Stimulated activated CD4-positive, alpha-beta T cell treated with anti-CD3 and anti-CD28 coated beads, Interleukin-1b, Interleukin-23, amount 100 ng/mL, for 24 hours (primary cell): ENCODE results near the gene SFT2D3.

Experiments used
- DNase-seq, 4 experiments: peaks; one replicate each; pipeline ENCODE4 v3.0.0-alpha.2; 2020; ENCODE audit warnings: low read depth in 4 of 4, low spot score in 1 of 4

The SFT2D3 gene

GRCh38 chr2:127664065-127664894 is 37.0 kb upstream of the SFT2D3 start:
- DNase-seq: no peak

- no peak for DNase-seq
Measured at GRCh38 chr2:127664895-127665225, 36.4 kb upstream of the SFT2D3 start.

DNA sequence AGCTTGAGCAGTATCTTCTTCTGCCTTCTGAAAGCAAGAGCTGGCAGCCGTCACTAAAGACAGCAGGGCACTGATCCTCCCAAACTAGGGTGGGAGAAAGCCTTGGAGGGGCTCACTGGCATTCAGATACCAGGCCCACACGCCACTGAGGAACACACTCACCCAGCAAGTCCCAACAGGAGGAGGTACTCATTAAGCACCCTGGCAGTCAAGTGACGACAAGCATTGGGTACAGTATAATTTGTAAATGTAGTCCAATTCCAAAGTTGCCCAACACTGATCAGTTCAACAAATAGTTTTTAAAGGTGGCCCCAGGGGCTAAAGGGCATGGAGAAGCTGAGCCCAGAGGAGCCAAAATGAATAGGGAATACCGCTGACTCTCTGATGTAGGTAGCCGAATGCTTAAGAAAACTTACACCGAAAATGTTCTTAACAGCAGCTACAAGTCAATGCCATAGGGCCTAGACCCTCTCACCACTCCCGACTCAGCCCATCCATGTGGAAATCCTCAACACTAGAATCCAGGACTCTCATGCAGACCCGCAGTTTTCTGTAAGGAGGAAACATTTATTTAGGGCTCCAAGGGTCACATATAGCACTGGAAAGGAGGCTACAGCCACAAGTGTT is 35.9 kb upstream of the SFT2D3 start:
- DNase-seq: no peak

DNA sequence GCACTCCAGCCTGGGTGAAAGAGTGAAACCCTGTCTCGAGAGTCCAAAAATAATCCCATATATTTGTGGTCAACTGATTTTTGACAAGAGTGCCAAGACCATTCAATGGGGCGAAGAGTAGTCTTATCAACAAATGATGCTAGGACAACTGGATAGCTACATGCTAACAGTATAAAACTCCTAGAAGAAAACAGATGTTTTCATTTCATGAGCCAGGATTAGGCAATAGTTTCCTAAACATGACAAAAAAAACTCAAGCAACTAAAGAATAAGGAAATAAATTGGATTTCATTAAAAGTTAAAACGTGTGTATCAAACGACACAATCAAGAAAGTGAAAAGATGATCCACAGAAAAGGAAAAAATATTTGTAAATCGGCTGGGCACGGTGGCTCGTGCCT is 32.2 kb upstream of the SFT2D3 start:
- no peak for DNase-seq

DNA sequence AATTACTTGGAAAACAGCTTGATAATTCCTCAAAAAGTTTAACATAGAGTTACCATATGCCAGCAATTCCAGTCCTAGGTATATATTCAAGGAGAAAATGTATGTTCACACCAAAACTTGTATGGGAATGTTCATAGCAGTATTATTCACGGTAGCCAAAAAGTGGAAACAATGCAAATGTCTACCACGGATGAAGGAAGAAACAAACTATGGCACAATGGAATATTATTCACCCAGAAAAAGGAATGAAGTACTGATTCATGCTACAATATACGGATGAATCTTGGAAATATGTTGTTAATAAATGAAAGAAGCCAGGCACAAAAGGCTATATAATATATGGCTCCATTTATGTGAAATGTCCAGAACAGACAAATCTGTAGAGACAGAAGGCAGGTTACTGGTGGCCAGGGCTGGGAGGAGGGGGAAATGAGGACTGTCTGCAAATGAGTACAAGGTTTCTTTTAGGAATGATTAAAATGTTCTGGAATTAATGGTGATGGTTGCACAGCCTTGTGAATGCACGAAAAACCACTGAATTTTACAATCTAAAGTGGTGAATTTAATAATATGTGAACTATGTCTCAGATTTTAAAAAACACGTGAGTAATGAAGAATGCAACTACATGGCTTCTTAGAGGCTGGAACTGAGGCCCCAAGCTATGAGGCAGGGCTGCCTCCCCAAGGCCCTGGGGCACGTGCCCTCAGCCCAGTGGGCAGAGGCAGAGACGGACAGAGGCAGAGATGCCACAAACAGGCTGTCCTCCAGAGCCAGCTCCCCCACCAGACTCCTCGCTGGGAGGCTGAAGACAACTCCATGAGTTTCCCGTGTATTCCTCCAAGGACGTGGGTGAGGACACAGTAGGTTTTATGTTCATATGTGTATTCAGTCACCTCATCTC is 31.0 kb upstream of the SFT2D3 start:
- DNase-seq: no peak

GRCh38 chr2:127670957-127671290 is 30.4 kb upstream of the SFT2D3 start:
- no peak for DNase-seq

GRCh38 chr2:127671557-127672302 is 29.6 kb upstream of the SFT2D3 start:
- DNase-seq: no peak

DNA sequence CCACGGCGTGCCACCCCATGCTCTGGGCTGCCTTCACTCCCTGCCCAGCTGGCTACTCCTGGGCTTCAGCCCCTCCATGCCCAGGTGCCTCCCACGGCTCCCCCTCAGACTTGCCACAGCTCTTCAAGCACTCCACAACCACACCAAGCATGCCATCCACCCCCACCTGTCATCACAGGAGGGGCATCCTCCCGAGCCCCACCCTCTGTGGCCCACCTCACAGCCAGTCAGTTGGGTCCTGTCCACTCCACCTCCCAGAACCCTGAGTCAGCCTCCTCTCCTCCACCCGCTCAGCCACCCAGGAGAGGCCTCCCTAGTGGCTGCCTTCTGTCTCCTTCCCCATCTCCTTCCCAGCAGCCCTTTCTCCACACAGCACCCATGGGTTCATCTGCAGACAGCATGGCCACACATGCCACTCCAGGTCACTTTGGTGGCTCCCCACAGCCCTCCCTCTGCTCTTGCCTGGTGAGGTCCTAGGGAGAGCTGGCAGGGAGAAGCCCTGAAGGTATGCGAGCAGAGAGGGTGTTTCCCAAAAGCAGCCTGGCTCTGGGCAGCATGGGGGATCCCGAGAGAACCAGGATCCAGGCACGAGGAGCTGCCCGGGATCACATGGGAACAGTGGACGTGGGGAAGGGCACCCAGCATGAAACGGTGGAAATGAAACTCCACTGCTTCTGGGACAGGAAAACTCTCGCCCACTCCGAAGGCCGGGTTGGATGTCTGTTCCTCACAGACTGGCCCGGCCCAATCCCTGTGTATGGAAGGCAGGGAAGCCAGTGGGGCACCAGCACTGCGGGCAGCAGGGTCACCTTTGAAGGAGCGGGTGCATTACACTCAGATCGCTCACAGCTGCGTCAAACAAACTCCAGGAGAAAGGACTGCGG is 28.7 kb upstream of the SFT2D3 start:
- DNase-seq: no peak

GRCh38 chr2:127673291-127674069 is 27.8 kb upstream of the SFT2D3 start:
- DNase-seq: no peak

- peak in 1 of 4 experiments; percentile 2 for DNase-seq
Measured at GRCh38 chr2:127674241-127675209, 26.8 kb upstream of the SFT2D3 start.

- no peak for DNase-seq
Measured at GRCh38 chr2:127675331-127676261, 25.7 kb upstream of the SFT2D3 start, which contains the start of gene LIMS2. LIMS2 (minus strand) TSS chr2:127675530; CDS start chr2:127675024, 506 bp downstream.

- no peak for DNase-seq
Measured at GRCh38 chr2:127676906-127677305, 24.4 kb upstream of the SFT2D3 start.

- DNase-seq: no peak
Measured at GRCh38 chr2:127678531-127678930, 22.8 kb upstream of the SFT2D3 start.

GRCh38 chr2:127678991-127679390 is 22.3 kb upstream of the SFT2D3 start:
- no peak for DNase-seq

DNA sequence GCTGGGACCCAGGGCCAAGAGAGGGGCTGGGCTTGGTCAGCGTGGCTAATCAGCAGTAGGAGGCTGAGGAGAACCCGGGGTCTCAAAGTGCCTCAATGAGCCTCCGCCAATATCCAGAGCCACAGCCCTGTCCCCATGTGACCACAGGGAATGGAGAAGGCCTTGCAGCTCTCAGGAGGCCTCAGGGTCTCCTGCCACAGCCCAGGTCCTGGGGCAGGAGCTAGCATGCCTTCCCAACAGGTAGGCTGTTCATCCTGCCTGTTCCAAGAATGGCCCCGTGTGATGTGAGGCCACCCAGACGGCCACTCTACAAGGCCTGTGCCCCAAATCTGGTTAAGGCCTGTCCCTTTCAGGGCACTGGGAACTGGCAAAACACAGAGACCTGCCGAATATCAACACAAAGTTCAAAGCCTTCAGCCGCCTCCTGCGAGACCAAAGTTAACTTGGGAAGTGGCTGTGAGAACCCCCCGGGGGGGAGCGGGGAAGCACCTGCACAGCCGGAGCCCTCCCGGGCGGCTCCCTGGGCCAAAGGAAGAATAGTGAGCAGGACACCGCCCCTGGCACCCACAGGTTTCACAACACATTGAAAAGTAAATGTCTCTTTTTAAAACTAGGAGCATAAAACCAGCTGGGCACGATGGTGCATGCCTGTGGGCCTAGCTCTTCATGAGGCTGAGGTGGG is 21.5 kb upstream of the SFT2D3 start:
- DNase-seq: no peak

- DNase-seq: no peak
Measured at GRCh38 chr2:127680706-127681287, 20.5 kb upstream of the SFT2D3 start.
